Naive thymus-derived CD4-positive, alpha-beta T cell (primary cell): ENCODE data around the gene TBCD. TPM values are rescaled to one million over a fixed set of nuclear protein-coding genes. Genes with fewer than 3 reads are reported as not detected.

ENCODE experiments used
- ATAC-seq: fragments of 150-1000 bp; cut with Tn5 transposase; 2 replicates; pipeline ENCODE4 v1.10.0; 2021; ENCODE audit warnings: mild to moderate bottlenecking, moderate library complexity
- CTCF ChIA-PET: fragments of 350-600 bp; sonication (Branson Sonifier 250); formaldehyde crosslinking; loops from one replicate; lab custom pipeline; 2021; ENCODE audit warnings: antibody characterized with exemption; lab: Charles Lee
- POLR2A ChIA-PET: fragments of 350-600 bp; sonication (Branson Sonifier 250); formaldehyde crosslinking; loops from one replicate; lab custom pipeline; 2021; ENCODE audit warnings: antibody characterized with exemption, inconsistent platforms; lab: Charles Lee
- DNase-seq, 9 donors: peaks; one replicate each; pipeline versions ENCODE4 v3.0.0 to v3.0.0-alpha.2; 2020 to 2022; ENCODE audit warnings: mixed read lengths in 1 of 9
- H3K27ac ChIP-seq: one replicate; pipeline ENCODE4 v1.7.0; 2013; ENCODE audit warnings: mild to moderate bottlenecking, low read depth, low read length, moderate library complexity
- H3K27me3 ChIP-seq, 2 donors: one replicate each; pipeline ENCODE4 v1.7.0; 2013; ENCODE audit warnings: low read length in 2 of 2, mild to moderate bottlenecking in 2 of 2, moderate library complexity in 2 of 2; ENCODE audit not compliant: control insufficient read depth in 2 of 2, insufficient read depth in 2 of 2
- H3K36me3 ChIP-seq, 3 experiments: 1 replicate in 2 of 3; 2 replicates in 1 of 3; pipeline ENCODE4 v1.7.0; 2013; ENCODE audit warnings: low read length in 3 of 3, mild to moderate bottlenecking in 3 of 3, moderate library complexity in 1 of 3; ENCODE audit not compliant: insufficient read depth in 3 of 3, control insufficient read depth in 2 of 3
- H3K4me1 ChIP-seq, 2 donors: one replicate each; pipeline ENCODE4 v1.7.0; 2013; ENCODE audit warnings: low read length in 2 of 2, mild to moderate bottlenecking in 2 of 2, moderate library complexity in 1 of 2; ENCODE audit not compliant: control insufficient read depth in 2 of 2, insufficient read depth in 2 of 2
- H3K4me3 ChIP-seq: 2 replicates; pipeline ENCODE4 v1.7.0; 2013; ENCODE audit warnings: mild to moderate bottlenecking, low read length
- H3K9me3 ChIP-seq, 3 experiments: 1 replicate in 2 of 3; 2 replicates in 1 of 3; pipeline ENCODE4 v1.7.0; 2013; ENCODE audit warnings: low read length in 3 of 3; ENCODE audit not compliant: control insufficient read depth in 2 of 3
- H3K27ac Mint-ChIP-seq, 9 donors: one replicate each; pipeline ENCODE4 v1.8.0; 2020 to 2022; ENCODE audit warnings: mixed read lengths in 9 of 9, mild to moderate bottlenecking in 8 of 9, moderate library complexity in 5 of 9, inconsistent platforms in 2 of 9
- H3K27me3 Mint-ChIP-seq, 5 donors: one replicate each; pipeline ENCODE4 v1.8.0; 2021 to 2022; ENCODE audit warnings: mixed read lengths in 5 of 5, mild to moderate bottlenecking in 1 of 5
- H3K36me3 Mint-ChIP-seq, 5 donors: one replicate each; pipeline ENCODE4 v1.8.0; 2020 to 2022; ENCODE audit warnings: mixed read lengths in 5 of 5, mild to moderate bottlenecking in 3 of 5, inconsistent platforms in 1 of 5
- H3K4me1 Mint-ChIP-seq, 7 donors: one replicate each; pipeline ENCODE4 v1.8.0; 2020 to 2022; ENCODE audit warnings: mixed read lengths in 7 of 7, mild to moderate bottlenecking in 3 of 7, inconsistent platforms in 1 of 7
- H3K4me3 Mint-ChIP-seq, 10 donors: one replicate each; pipeline ENCODE4 v1.8.0; 2020 to 2022; ENCODE audit warnings: mild to moderate bottlenecking in 10 of 10, mixed read lengths in 10 of 10, moderate library complexity in 6 of 10, inconsistent platforms in 2 of 10
- H3K9me3 Mint-ChIP-seq, 11 donors: one replicate each; pipeline ENCODE4 v1.8.0; 2020 to 2022; ENCODE audit warnings: mixed read lengths in 11 of 11, mild to moderate bottlenecking in 4 of 11, inconsistent platforms in 1 of 11, moderate library complexity in 1 of 11
- intact Hi-C, 2 donors: fragments of 100-400 bp; cut with micrococcal nuclease; formaldehyde crosslinking; loops; one replicate each; pipeline ENCODE4 v1.15.1; 2023
- polyA plus RNA-seq, 2 donors: library from polyadenylated mRNA; unstranded; fragments of 300-500 nt; fragmentation: Illumina TruSeq; gene quantifications; one replicate each; pipeline ENCODE4 v1.2.3, GENCODE V29; 2021
- total RNA-seq, 6 experiments: library from RNA in 5 of 6; stranded (reverse) in 5 of 6; gene quantifications; 1 replicate in 5 of 6; 2 replicates in 1 of 6; pipeline ENCODE4 v1.2.3 and lab custom pipeline; 2021 to 2026

Gene TBCD
- total and polyA plus RNA-seq, 7 experiments from 2014 or later, result 61.5 to 255 (median 123) TPM

- no peaks in the 10 kb centered on the region for H3K27me3 Mint-ChIP-seq
- ATAC-seq (no peak), DNase-seq (no peak)
- ChIA-PET CTCF (interaction anchor here (0.9 to 1.0 kb wide), 2 partner anchors 9 to 17 kb away, joined by 3 to 4 read pairs; no protein-coding TSS in a partner anchor), POLR2A (interaction anchor here (3.7 to 3.9 kb wide), 2 partner anchors 11 to 30 kb away, joined by 26 to 30 read pairs; no protein-coding TSS in a partner anchor)
- Histone ChIP-seq H3K9me3 (no peaks in the 10 kb centered on the region), H3K4me3 (peak overlapping the region; percentile 12), H3K27me3 (no peaks in the 10 kb centered on the region), H3K27ac (peak overlapping the region; percentile 67), H3K4me1 (peaks cover 17 to 23% of the 10 kb centered on the region in 2 donors), H3K36me3 (peaks cover 0 to 35% (median 0%) of the 10 kb centered on the region in 3 experiments)
- H3K9me3 Mint-ChIP-seq, result no peaks in the 10 kb centered on the region
- peak overlapping the region; percentile 0 to 95 (median 82) for H3K27ac Mint-ChIP-seq
- H3K36me3 Mint-ChIP-seq, result peaks cover 4 to 36% (median 11%) of the 10 kb centered on the region in 5 donors
- intact Hi-C loops, result loop anchor here in 1 of 2 donors (1.0 kb wide), 1 partner anchor 15 kb away; no protein-coding TSS in a partner anchor
- H3K4me1 Mint-ChIP-seq, result peaks cover 10 to 46% (median 34%) of the 10 kb centered on the region in 7 donors
- H3K4me3 Mint-ChIP-seq, result peak overlapping the region in 7 of 10 donors; percentile 67 to 82 (median 78)
Observed at GRCh38 chr17:82894389-82894788, 142.5 kb downstream of the TBCD start.

GRCh38 chr17:82895087-82895486, 143.2 kb downstream of the TBCD start:
- POLR2A ChIA-PET, result interaction anchor here (1.8 to 3.9 kb wide), 3 partner anchors 11 to 31 kb away, joined by 6 to 30 read pairs (median 26); no protein-coding TSS in a partner anchor
- CTCF ChIA-PET, result interaction anchor here (1.2 kb wide), 1 partner anchor 10 kb away, joined by 3 read pairs; no protein-coding TSS in a partner anchor
- no peak for ATAC-seq
- no peaks in the 10 kb centered on the region for H3K27me3 Mint-ChIP-seq
- intact Hi-C loops, result no loop called here
- H3K36me3 Mint-ChIP-seq, result peaks cover 6 to 31% (median 11%) of the 10 kb centered on the region in 5 donors
- H3K9me3 Mint-ChIP-seq, result no peaks in the 10 kb centered on the region
- no peak overlapping the region for H3K27ac ChIP-seq
- H3K4me1 Mint-ChIP-seq, result peaks cover 13 to 49% (median 35%) of the 10 kb centered on the region in 7 donors
- peaks cover 17 to 23% of the 10 kb centered on the region in 2 donors for H3K4me1 ChIP-seq
- DNase-seq, result no peak
- peak overlapping the region in 4 of 10 donors; percentile 3 to 78 (median 34) for H3K4me3 Mint-ChIP-seq
- peak overlapping the region in 2 of 9 donors; percentile 42 to 65 for H3K27ac Mint-ChIP-seq
- H3K36me3 ChIP-seq, result peaks cover 0 to 28% (median 0%) of the 10 kb centered on the region in 3 experiments
- no peaks in the 10 kb centered on the region for H3K27me3 ChIP-seq
- no peak overlapping the region for H3K4me3 ChIP-seq
- H3K9me3 ChIP-seq, result no peaks in the 10 kb centered on the region

- no peaks in the 10 kb centered on the region for H3K27me3 ChIP-seq
- peaks cover 17 to 23% of the 10 kb centered on the region in 2 donors for H3K4me1 ChIP-seq
- Mint-ChIP-seq H3K36me3 (peaks cover 4 to 42% (median 11%) of the 10 kb centered on the region in 5 donors), H3K9me3 (no peaks in the 10 kb centered on the region), H3K27ac (peak overlapping the region in 4 of 9 donors; percentile 28 to 85 (median 32)), H3K4me3 (peak overlapping the region in 1 of 10 donors; percentile 38), H3K27me3 (no peaks in the 10 kb centered on the region), H3K4me1 (peaks cover 15 to 48% (median 37%) of the 10 kb centered on the region in 7 donors)
- ChIA-PET POLR2A (interaction anchor here (1.2 to 2.2 kb wide), 4 partner anchors 11 to 32 kb away, joined by 4 to 6 read pairs (median 6); no protein-coding TSS in a partner anchor), CTCF (interaction anchor here (0.7 to 1.7 kb wide), 3 partner anchors 11 to 22 kb away, joined by 3 to 4 read pairs (median 3); no protein-coding TSS in a partner anchor)
- intact Hi-C loops, result no loop called here
- H3K27ac ChIP-seq, result no peak overlapping the region
- peaks cover 0 to 23% (median 0%) of the 10 kb centered on the region in 3 experiments for H3K36me3 ChIP-seq
- DNase-seq (no peak), ATAC-seq (no peak)
- no peaks in the 10 kb centered on the region for H3K9me3 ChIP-seq
- no peak overlapping the region for H3K4me3 ChIP-seq
Observed at GRCh38 chr17:82896071-82897000, 144.5 kb downstream of the TBCD start.

- Histone ChIP-seq H3K27me3 (no peaks in the 10 kb centered on the region), H3K36me3 (peaks cover 0 to 33% (median 0%) of the 10 kb centered on the region in 3 experiments), H3K9me3 (no peaks in the 10 kb centered on the region), H3K4me3 (no peak overlapping the region), H3K27ac (no peak overlapping the region), H3K4me1 (peaks cover 12 to 17% of the 10 kb centered on the region in 2 donors)
- ChIA-PET POLR2A (interaction anchor here (1.3 to 2.2 kb wide), 2 partner anchors 12 to 16 kb away, joined by 4 to 6 read pairs; no protein-coding TSS in a partner anchor), CTCF (interaction anchor here (0.7 to 1.0 kb wide), 2 partner anchors 12 to 21 kb away, joined by 3 to 9 read pairs; no protein-coding TSS in a partner anchor)
- Mint-ChIP-seq H3K9me3 (no peaks in the 10 kb centered on the region), H3K27ac (no peak overlapping the region), H3K4me1 (peaks cover 11 to 45% (median 32%) of the 10 kb centered on the region in 7 donors), H3K27me3 (no peaks in the 10 kb centered on the region), H3K36me3 (peaks cover 4 to 43% (median 11%) of the 10 kb centered on the region in 5 donors), H3K4me3 (no peak overlapping the region)
- intact Hi-C loops, result no loop called here
- no peak for ATAC-seq
- no peak for DNase-seq
Observed at GRCh38 chr17:82897514-82898249, 145.8 kb downstream of the TBCD start.

GRCh38 chr17:82898976-82899514, 147.2 kb downstream of the TBCD start:
- peaks cover 0 to 3% of the 10 kb centered on the region in 2 donors for H3K4me1 ChIP-seq
- peaks cover 4 to 52% (median 10%) of the 10 kb centered on the region in 5 donors for H3K36me3 Mint-ChIP-seq
- ChIA-PET POLR2A (no interaction called here), CTCF (no interaction called here)
- ATAC-seq (no peak), DNase-seq (no peak)
- H3K9me3 Mint-ChIP-seq, result no peaks in the 10 kb centered on the region
- H3K36me3 ChIP-seq, result peaks cover 0 to 41% (median 0%) of the 10 kb centered on the region in 3 experiments
- peaks cover 3 to 32% (median 20%) of the 10 kb centered on the region in 7 donors for H3K4me1 Mint-ChIP-seq
- no peak overlapping the region for H3K27ac ChIP-seq
- H3K4me3 ChIP-seq, result no peak overlapping the region
- no peaks in the 10 kb centered on the region for H3K27me3 Mint-ChIP-seq
- intact Hi-C loops, result no loop called here
- H3K4me3 Mint-ChIP-seq, result no peak overlapping the region
- H3K27me3 ChIP-seq, result no peaks in the 10 kb centered on the region
- H3K27ac Mint-ChIP-seq, result no peak overlapping the region
- no peaks in the 10 kb centered on the region for H3K9me3 ChIP-seq
